ENCODE measurements around the gene KIF6.

DNA sequence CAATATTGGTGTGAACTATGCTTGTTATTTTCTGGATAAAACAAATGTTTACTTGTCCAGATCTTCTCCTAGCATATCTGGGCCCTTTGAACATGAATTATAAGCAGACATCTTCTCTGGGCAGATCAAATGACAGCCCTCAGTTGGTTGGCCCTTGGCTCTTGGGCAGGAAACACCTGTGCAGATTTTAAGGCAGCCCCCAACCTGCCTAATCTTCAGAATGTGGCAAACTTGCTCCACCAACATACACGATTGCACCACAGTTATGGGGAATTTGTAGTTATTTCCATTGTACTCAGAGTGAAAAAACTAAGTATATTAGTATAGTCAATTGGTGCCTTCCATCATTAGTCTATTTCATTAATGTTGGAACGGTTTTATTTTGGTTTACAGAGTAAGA lies 307.8 kb downstream of the KIF6 start:
- TF ChIP-seq, protein P1, sequence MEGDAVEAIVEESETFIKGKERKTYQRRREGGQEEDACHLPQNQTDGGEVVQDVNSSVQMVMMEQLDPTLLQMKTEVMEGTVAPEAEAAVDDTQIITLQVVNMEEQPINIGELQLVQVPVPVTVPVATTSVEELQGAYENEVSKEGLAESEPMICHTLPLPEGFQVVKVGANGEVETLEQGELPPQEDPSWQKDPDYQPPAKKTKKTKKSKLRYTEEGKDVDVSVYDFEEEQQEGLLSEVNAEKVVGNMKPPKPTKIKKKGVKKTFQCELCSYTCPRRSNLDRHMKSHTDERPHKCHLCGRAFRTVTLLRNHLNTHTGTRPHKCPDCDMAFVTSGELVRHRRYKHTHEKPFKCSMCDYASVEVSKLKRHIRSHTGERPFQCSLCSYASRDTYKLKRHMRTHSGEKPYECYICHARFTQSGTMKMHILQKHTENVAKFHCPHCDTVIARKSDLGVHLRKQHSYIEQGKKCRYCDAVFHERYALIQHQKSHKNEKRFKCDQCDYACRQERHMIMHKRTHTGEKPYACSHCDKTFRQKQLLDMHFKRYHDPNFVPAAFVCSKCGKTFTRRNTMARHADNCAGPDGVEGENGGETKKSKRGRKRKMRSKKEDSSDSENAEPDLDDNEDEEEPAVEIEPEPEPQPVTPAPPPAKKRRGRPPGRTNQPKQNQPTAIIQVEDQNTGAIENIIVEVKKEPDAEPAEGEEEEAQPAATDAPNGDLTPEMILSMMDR (IDR thresholded peaks at IDR 0.05), result no peak
- no peak for TF ChIP-seq POLR2A (IDR thresholded peaks at IDR 0.05)
